ENCODE measurements around the gene ACOT11.
"Not testable (repeated sequence)": the region's sequence is repeated elsewhere in the genome, so short reads cannot be mapped to it uniquely, and the experiment has no call there.

GRCh38 chr1:54513921-54514580, 34.0 kb upstream of the ACOT11 start:
- not testable (repeated sequence) for TF ChIP-seq CTCF, POLR2A (IDR thresholded peaks at IDR 0.05)

Measured in upper lobe of left lung (tissue), 4 donors.